Fibroblast of skin of left biceps (primary cell): ENCODE data around the gene PTPRE.
A peak's percentile ranks its signal among the peaks of the same experiment; 100 is the strongest.

Experiments
- DNase-seq, 2 experiments: peaks; one replicate each; pipeline ENCODE4 v3.0.0-alpha.2; 2013; ENCODE audit warnings: low read depth in 2 of 2

The PTPRE gene

GRCh38 chr10:128124813-128125403 lies 218.0 kb downstream of the PTPRE start:
- no peak for DNase-seq

- DNase-seq, result no peak
These were observed 218.6 kb downstream of the PTPRE start for GRCh38 chr10:128125416-128125943.

DNA sequence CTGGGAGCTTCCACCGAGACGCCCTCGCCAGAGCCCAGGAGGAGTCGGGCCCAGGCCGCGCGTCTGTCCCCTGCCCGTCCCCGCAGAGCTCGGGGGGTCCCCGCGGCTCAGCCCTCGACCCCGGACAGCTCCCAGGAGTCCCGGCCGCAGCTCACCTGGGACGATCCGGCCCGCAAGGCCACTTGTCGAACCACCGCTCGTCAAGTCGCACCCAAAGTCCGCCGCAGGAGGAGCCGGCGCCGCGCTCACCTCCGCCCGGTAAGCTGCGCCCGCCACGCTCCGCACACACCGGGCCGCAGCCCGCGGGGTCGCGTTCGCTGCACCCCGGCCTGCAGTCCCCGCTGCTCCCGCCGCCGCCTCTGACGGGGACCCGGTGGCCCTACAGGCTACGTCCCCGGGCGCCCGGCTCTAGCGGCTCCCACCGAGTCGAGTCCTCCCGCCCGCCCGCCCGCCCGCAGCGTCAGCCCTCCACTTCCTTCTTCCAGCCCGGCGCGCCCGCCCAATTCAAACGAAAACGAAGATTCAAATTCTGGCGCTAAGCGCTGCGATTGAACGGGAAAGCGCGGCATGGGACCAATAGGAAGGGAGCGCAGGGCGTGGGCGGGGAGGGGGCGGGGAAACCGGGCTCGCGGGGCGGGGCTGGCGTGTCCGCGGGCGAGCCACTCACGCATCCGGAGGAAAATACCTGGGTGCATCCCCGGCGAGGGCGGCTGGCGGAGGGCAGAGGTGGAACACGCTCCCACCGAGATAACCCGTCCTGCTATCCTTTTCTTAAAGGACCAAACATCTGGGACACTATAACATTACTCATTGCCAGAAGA lies 219.3 kb downstream of the PTPRE start, which contains the start of gene MKI67:
MKI67 (minus strand) TSS at position 480 of the 821 bp plus-strand sequence. CDS start 756 bp downstream, outside the sequence.
- peak; percentile 57 to 67 for DNase-seq

GRCh38 chr10:128128582-128128981 lies 221.7 kb downstream of the PTPRE start:
- DNase-seq, result no peak

DNA sequence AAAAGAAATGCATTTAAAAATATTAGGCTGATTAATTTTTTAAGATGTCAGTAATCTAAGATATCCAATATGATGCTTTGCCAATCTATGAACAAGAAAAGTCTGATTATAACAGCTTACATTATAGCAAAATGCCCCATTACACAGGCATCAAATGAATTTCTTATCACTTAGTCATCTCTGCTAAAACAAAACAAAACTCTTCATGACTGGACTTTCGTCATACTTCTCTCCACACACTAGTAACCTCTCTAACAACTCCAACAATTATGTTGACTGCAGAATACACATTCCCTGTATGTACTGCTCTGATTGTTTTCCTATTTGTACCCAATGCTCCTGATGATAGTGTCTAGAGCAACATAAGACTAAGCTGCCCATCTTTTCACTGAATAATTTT lies 223.1 kb downstream of the PTPRE start:
- DNase-seq, result no peak
